DMS 273 (cell line): Measurements from ENCODE around the gene ATL3.
"Not testable (repeated sequence)": the region's sequence is repeated elsewhere in the genome, so short reads cannot be mapped to it uniquely, and the experiment has no call there.

Experiments
- DNase-seq: peaks from one replicate; lab custom pipeline; 2025; ENCODE audit not compliant: unreplicated experiment; lab: John Stamatoyannopoulos, UW

The ATL3 gene

GRCh38 chr11:63681321-63682065, 10.3 kb upstream of the ATL3 start, which contains the start of gene RTN3:
Gene RTN3 (plus strand): TSS chr11:63681500. CDS start chr11:63681637, 137 bp downstream.
- peak; percentile 98 for DNase-seq

- peak; percentile 44 for DNase-seq
Observed at GRCh38 chr11:63680834-63681320, 9.7 kb upstream of the ATL3 start.

- DNase-seq, result no peak
Observed at GRCh38 chr11:63673579-63673978, 2.4 kb upstream of the ATL3 start.

- no peak for DNase-seq
Observed at GRCh38 chr11:63672936-63673539, 1.9 kb upstream of the ATL3 start.

- DNase-seq, result no peak
Observed at GRCh38 chr11:63672156-63672463, 934 bp upstream of the ATL3 start.

- peak; percentile 64 for DNase-seq
Observed at GRCh38 chr11:63670433-63671321, 499 bp downstream of the ATL3 start.

GRCh38 chr11:63670096-63670432, 1.1 kb downstream of the ATL3 start:
- no peak for DNase-seq

- no peak for DNase-seq
Observed at GRCh38 chr11:63667995-63668795, 3.0 kb downstream of the ATL3 start.

GRCh38 chr11:63666874-63667273, 4.3 kb downstream of the ATL3 start:
- no peak for DNase-seq

- no peak for DNase-seq
Observed at GRCh38 chr11:63663809-63664208, 7.4 kb downstream of the ATL3 start.

GRCh38 chr11:63660972-63661371, 10.2 kb downstream of the ATL3 start:
- DNase-seq, result no peak

- DNase-seq, result no peak
Observed at GRCh38 chr11:63652671-63653070, 18.5 kb downstream of the ATL3 start.

GRCh38 chr11:63643205-63643604, 28.0 kb downstream of the ATL3 start:
- no peak for DNase-seq

GRCh38 chr11:63641727-63642126, 29.4 kb downstream of the ATL3 start:
- DNase-seq, result no peak

GRCh38 chr11:63639199-63639832, 31.9 kb downstream of the ATL3 start:
- peak; percentile 9 for DNase-seq

GRCh38 chr11:63638436-63638835, 32.7 kb downstream of the ATL3 start:
- DNase-seq, result not testable (repeated sequence)

- peak; percentile 73 for DNase-seq
Observed at GRCh38 chr11:63635762-63636465, 35.3 kb downstream of the ATL3 start.

GRCh38 chr11:63629426-63629825, 41.8 kb downstream of the ATL3 start:
- peak; percentile 48 for DNase-seq

GRCh38 chr11:63623513-63624140, 47.5 kb downstream of the ATL3 start:
- DNase-seq, result peak; percentile 50
